ENCODE data around the gene CFAP221.

CFAP221 gene

GRCh38 chr2:119579424-119580295 lies 35.4 kb downstream of the CFAP221 start:
- no peak for TF ChIP-seq JUND (IDR thresholded peaks at IDR 0.05; ENCODE audit: low read depth)
- peak in 1 of 2 experiments; percentile 1 for DNase-seq (ENCODE audit: low read depth in 1 of 2, low spot score in 1 of 2)
- in situ Hi-C loops (cut with HindIII; ENCODE audit: low pct_unique_long_range_greater_than_20kb, low sequenced_read_pairs) = no loop called here

DNA sequence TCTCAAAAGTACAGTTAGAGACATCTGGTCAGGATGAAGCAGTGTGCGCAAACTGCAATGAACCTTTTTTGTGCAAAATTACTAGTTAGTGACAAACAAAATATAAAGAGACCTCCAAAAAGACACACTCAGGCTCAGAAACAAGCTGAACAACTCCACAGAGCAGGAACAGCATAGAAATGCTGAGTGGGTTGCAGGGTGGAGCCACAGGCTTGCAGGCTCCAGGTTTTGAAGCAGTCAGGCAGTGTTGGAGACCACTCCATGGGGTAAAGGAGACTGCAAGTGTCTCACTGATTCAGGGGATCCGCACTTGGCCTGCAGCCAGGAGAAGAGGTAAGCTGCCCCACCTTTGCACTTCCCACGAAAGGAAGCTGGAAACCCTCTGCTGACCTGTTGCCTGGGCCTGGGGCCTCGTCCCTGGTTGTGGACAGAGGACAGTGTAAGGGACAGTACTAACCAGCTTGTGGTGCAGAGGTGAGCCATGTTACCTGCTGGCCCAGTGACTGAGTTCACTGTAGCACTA lies 36.4 kb downstream of the CFAP221 start:
- TF ChIP-seq JUND (IDR thresholded peaks at IDR 0.05; ENCODE audit: low read depth) = no peak
- in situ Hi-C loops (cut with HindIII; ENCODE audit: low pct_unique_long_range_greater_than_20kb, low sequenced_read_pairs) = no loop called here
- no peak for DNase-seq (ENCODE audit: low read depth in 1 of 2, low spot score in 1 of 2)

DNA sequence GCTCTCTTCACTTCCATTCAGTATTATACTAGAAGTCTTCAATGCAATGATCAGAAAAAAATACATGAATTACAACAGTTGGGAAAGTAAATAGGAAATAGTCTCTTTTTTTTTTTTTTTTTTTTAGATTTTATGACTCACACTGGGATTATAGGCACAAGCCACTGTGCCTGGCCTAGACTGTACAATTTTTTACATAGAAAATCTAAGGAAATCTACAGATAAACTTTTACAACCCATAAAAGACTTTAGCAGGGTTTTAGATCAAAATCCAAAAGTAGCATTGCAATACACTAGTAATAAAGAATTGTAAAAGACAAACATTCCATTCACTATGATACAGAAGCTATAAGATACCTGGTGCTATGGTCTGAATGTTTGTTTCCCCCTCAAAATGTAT lies 39.0 kb downstream of the CFAP221 start:
- TF ChIP-seq JUND (IDR thresholded peaks at IDR 0.05; ENCODE audit: low read depth) = no peak
- in situ Hi-C loops (cut with HindIII; ENCODE audit: low pct_unique_long_range_greater_than_20kb, low sequenced_read_pairs) = no loop called here
- DNase-seq (ENCODE audit: low read depth in 1 of 2, low spot score in 1 of 2) = no peak

- TF ChIP-seq JUND (IDR thresholded peaks at IDR 0.05; ENCODE audit: low read depth) = no peak
- in situ Hi-C loops (cut with HindIII; ENCODE audit: low pct_unique_long_range_greater_than_20kb, low sequenced_read_pairs) = no loop called here
- DNase-seq (ENCODE audit: low read depth in 1 of 2, low spot score in 1 of 2) = no peak
These were observed 40.2 kb downstream of the CFAP221 start for GRCh38 chr2:119584469-119584868.

DNA sequence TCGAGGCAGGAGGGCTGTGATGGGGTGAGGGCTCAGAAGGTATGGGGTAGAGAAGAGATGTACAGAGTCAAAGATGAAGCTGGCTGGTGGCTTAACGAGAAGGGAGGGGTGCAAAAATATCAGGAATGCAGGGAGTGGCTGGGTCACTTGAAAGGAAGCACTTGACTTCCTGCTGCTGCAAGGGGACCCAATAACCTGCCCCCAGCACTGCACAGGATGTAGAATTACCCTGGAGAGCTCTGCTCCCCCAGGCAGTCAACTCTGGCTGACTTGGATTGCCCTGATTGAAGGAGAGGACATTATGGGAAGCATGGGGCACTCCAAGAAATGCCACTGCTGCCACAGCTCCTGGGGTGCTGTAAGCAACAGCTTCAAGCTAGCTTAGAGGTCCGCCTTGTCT lies 41.8 kb downstream of the CFAP221 start:
- TF ChIP-seq JUND (IDR thresholded peaks at IDR 0.05; ENCODE audit: low read depth) = no peak
- DNase-seq (ENCODE audit: low read depth in 1 of 2, low spot score in 1 of 2) = no peak
- in situ Hi-C loops (cut with HindIII; ENCODE audit: low pct_unique_long_range_greater_than_20kb, low sequenced_read_pairs) = no loop called here

GRCh38 chr2:119590873-119591272 lies 46.6 kb downstream of the CFAP221 start:
- in situ Hi-C loops (cut with HindIII; ENCODE audit: low pct_unique_long_range_greater_than_20kb, low sequenced_read_pairs) = no loop called here
- TF ChIP-seq JUND (IDR thresholded peaks at IDR 0.05; ENCODE audit: low read depth) = no peak
- DNase-seq (ENCODE audit: low read depth in 1 of 2, low spot score in 1 of 2) = no peak

GRCh38 chr2:119591523-119591922 lies 47.3 kb downstream of the CFAP221 start:
- DNase-seq (ENCODE audit: low read depth in 1 of 2, low spot score in 1 of 2) = no peak
- no peak for TF ChIP-seq JUND (IDR thresholded peaks at IDR 0.05; ENCODE audit: low read depth)
- in situ Hi-C loops (cut with HindIII; ENCODE audit: low pct_unique_long_range_greater_than_20kb, low sequenced_read_pairs) = no loop called here

- peak; percentile 9 to 21 for DNase-seq (ENCODE audit: low read depth in 1 of 2, low spot score in 1 of 2)
- in situ Hi-C loops (cut with HindIII; ENCODE audit: low pct_unique_long_range_greater_than_20kb, low sequenced_read_pairs) = no loop called here
- TF ChIP-seq JUND (IDR thresholded peaks at IDR 0.05; ENCODE audit: low read depth) = no peak
These were observed 48.2 kb downstream of the CFAP221 start for GRCh38 chr2:119592436-119592835.

DNA sequence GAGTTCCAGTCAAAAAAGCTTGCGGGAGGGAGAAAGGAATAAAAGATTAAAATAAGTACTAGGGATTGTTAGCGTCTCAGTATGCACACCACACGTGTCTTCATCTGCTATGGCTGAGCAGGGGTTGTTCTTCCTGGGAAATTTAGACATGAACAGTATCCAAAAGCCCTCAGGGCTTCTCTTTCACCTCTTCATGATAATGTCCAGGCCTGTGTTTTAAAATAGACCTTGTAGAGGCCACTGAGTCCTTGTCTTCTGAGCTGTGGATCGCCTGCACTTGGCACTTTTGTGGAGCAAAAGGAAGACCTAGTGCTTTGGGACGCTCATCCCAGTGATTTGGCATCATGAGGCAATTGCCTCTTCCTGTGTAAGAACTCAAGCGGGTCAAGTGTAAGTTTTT lies 52.4 kb downstream of the CFAP221 start:
- TF ChIP-seq JUND (IDR thresholded peaks at IDR 0.05; ENCODE audit: low read depth) = no peak
- no peak for DNase-seq (ENCODE audit: low read depth in 1 of 2, low spot score in 1 of 2)
- in situ Hi-C loops (cut with HindIII; ENCODE audit: low pct_unique_long_range_greater_than_20kb, low sequenced_read_pairs) = no loop called here

- in situ Hi-C loops (cut with HindIII; ENCODE audit: low pct_unique_long_range_greater_than_20kb, low sequenced_read_pairs) = no loop called here
- DNase-seq (ENCODE audit: low read depth in 1 of 2, low spot score in 1 of 2) = no peak
- no peak for TF ChIP-seq JUND (IDR thresholded peaks at IDR 0.05; ENCODE audit: low read depth)
These were observed 54.5 kb downstream of the CFAP221 start for GRCh38 chr2:119598596-119599263.

DNA sequence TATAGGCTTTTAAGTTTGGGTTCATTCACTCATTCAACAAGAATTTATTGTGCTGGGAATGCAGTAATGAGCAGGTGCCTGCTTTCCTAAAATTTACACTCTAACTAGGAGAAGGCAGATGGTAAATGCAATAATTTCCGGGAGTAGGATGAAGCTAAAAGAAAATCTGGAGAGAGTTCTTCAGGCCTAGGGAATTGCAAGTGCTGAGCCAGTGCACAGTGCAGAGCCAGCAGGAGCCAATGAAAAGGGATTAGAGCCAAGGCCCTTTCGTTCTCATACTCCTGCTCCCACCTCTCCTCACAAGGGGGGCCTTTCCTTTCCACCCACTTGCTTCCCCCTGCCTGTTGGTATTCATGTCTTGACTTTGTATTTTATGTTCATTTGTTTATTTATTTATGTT lies 55.1 kb downstream of the CFAP221 start:
- in situ Hi-C loops (cut with HindIII; ENCODE audit: low pct_unique_long_range_greater_than_20kb, low sequenced_read_pairs) = no loop called here
- no peak for DNase-seq (ENCODE audit: low read depth in 1 of 2, low spot score in 1 of 2)
- no peak for TF ChIP-seq JUND (IDR thresholded peaks at IDR 0.05; ENCODE audit: low read depth)

DNA sequence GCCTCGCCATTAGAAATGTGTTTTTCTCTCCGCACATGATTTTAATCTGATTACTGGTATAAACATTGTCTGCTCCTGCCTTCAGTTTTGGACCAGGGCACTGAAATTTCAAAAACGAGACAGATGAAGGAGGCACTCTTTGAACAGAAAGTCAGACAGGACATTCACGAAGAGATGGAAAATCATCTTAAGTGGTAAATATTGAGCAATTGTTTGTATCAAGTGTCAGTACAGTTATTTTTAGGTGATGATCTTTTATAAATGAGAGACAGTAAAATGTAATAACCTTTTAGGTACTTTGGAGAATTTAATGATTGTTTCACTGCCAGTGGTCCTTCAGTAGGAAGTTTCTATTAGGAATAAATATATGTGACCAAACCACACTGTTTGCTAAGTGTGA lies 60.8 kb downstream of the CFAP221 start:
- DNase-seq (ENCODE audit: low read depth in 1 of 2, low spot score in 1 of 2) = no peak
- no peak for TF ChIP-seq JUND (IDR thresholded peaks at IDR 0.05; ENCODE audit: low read depth)
- in situ Hi-C loops (cut with HindIII; ENCODE audit: low pct_unique_long_range_greater_than_20kb, low sequenced_read_pairs) = no loop called here

DNA sequence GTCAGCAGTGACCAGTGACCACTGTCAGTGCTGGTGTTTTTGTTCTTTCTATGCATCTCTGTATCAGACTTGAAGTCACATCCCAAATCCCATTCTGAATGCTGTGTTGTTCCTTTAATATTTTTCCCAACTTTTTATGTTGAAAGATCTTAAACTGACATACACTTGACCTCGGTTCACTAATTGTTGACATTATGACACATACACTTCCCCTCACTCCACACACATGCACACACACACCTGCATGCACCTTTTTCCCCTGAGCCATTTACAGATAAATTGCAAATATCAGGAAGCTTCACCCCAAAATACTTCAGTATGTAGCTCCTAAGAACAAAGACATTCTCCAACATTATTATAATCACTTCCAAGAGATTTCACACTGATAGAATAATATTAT lies 62.4 kb downstream of the CFAP221 start:
- no peak for TF ChIP-seq JUND (IDR thresholded peaks at IDR 0.05; ENCODE audit: low read depth)
- no peak for DNase-seq (ENCODE audit: low read depth in 1 of 2, low spot score in 1 of 2)
- in situ Hi-C loops (cut with HindIII; ENCODE audit: low pct_unique_long_range_greater_than_20kb, low sequenced_read_pairs) = no loop called here

All from T47D (cell line).